ENCODE data around the gene ASCL2.

GRCh38 chr11:2258501-2259465 lies 11.6 kb downstream of the ASCL2 start:
- TF ChIP-seq CTCF (IDR thresholded peaks at IDR 0.05) (no peak), POLR2A (IDR thresholded peaks at IDR 0.05) (no peak)
